Ishikawa (cell line): Measurements from ENCODE around the gene MIS18BP1.

Experiments used
- CEBPB ChIP-seq: IDR thresholded peaks from 2 replicates; pipeline ENCODE4 v1.6.1; 2012
- CREB1 ChIP-seq: IDR thresholded peaks from 2 replicates; pipeline ENCODE4 v1.6.1; 2012; ENCODE audit warnings: low read depth
- FOXM1 ChIP-seq: IDR thresholded peaks from 2 replicates; pipeline ENCODE4 v1.6.1; 2012; ENCODE audit warnings: low read depth, borderline replicate concordance
- NFIC ChIP-seq: IDR thresholded peaks from 2 replicates; pipeline ENCODE4 v1.6.1; 2012
- RAD21 ChIP-seq: IDR thresholded peaks from 2 replicates; pipeline ENCODE4 v1.6.1; 2012; ENCODE audit warnings: low read depth
- TAF1 ChIP-seq: IDR thresholded peaks from 2 replicates; pipeline ENCODE4 v1.6.1; 2012; ENCODE audit warnings: low read depth, mild to moderate bottlenecking
- TCF12 ChIP-seq: IDR thresholded peaks from 2 replicates; pipeline ENCODE4 v1.6.1; 2012; ENCODE audit warnings: low read depth
- YY1 ChIP-seq: IDR thresholded peaks from 2 replicates; pipeline ENCODE4 v1.6.1; 2012; ENCODE audit warnings: low read depth
- TF ChIP-seq, protein P1 (sequence below): IDR thresholded peaks from 2 replicates; pipeline ENCODE4 v1.6.1; 2012
- TF ChIP-seq, protein P2 (sequence below): IDR thresholded peaks from 2 replicates; pipeline ENCODE4 v1.6.1; 2012; ENCODE audit warnings: low read depth, mild to moderate bottlenecking

DNA sequence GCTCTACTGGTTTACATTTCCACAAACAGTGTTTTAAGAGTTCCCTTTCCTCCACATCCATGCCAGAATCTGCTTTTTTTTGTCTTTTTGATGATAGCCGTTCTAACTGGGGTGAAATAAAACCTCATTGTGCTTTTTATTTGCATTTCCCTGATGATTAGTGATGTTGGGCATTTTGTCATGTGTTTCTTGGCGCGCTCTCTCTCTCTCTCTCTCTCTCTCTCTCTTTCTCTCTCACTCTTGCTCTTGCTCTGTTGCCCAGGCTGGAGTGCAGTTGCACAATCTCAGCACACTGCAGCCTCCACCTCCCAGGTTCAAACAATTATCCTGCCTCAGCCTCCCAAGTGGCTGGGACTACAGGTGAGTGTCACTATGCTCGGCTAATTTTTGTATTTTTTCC lies 9.6 kb upstream of the MIS18BP1 start:
- no peak for TF ChIP-seq RAD21
- TF ChIP-seq, protein P1, sequence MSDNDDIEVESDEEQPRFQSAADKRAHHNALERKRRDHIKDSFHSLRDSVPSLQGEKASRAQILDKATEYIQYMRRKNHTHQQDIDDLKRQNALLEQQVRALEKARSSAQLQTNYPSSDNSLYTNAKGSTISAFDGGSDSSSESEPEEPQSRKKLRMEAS, result no peak
- no peak for TF ChIP-seq CREB1
- no peak for TF ChIP-seq YY1
- TF ChIP-seq NFIC, result no peak
- TF ChIP-seq CEBPB, result no peak
- TF ChIP-seq, protein P2, sequence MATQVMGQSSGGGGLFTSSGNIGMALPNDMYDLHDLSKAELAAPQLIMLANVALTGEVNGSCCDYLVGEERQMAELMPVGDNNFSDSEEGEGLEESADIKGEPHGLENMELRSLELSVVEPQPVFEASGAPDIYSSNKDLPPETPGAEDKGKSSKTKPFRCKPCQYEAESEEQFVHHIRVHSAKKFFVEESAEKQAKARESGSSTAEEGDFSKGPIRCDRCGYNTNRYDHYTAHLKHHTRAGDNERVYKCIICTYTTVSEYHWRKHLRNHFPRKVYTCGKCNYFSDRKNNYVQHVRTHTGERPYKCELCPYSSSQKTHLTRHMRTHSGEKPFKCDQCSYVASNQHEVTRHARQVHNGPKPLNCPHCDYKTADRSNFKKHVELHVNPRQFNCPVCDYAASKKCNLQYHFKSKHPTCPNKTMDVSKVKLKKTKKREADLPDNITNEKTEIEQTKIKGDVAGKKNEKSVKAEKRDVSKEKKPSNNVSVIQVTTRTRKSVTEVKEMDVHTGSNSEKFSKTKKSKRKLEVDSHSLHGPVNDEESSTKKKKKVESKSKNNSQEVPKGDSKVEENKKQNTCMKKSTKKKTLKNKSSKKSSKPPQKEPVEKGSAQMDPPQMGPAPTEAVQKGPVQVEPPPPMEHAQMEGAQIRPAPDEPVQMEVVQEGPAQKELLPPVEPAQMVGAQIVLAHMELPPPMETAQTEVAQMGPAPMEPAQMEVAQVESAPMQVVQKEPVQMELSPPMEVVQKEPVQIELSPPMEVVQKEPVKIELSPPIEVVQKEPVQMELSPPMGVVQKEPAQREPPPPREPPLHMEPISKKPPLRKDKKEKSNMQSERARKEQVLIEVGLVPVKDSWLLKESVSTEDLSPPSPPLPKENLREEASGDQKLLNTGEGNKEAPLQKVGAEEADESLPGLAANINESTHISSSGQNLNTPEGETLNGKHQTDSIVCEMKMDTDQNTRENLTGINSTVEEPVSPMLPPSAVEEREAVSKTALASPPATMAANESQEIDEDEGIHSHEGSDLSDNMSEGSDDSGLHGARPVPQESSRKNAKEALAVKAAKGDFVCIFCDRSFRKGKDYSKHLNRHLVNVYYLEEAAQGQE, result no peak
- TF ChIP-seq TCF12, result no peak
- TF ChIP-seq FOXM1, result no peak
- TF ChIP-seq TAF1, result no peak
